GM19025 (cell line): ENCODE results near the gene STRIP2.
"Not testable (repeated sequence)": the region's sequence is repeated elsewhere in the genome, so short reads cannot be mapped to it uniquely, and the experiment has no call there.

Experiments
- ATAC-seq: cut with Tn5 transposase; IDR thresholded peaks from one replicate; pipeline ENCODE4 v1.9.1; 2021; ENCODE audit warnings: mild to moderate bottlenecking, low read depth, moderate library complexity; ENCODE audit not compliant: unreplicated experiment

The STRIP2 gene

DNA sequence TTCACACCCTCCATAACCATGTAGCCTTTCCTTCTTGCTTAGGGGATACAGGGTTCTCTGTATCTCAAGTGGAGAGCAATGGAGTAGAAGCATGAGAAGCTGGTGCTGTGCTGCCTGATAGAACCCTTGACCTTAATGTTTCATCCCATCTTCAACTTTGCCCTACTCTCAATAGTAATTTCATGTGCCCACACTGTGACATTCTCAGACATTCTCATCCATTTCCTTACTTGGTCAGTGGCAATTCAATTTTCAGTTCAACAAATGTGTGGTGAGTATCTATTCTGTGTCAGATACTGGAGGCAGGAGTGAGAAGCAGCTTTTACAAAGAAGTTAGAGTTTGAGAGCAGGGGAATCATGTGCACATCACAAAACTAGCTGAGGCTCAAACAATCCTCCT lies 16.1 kb downstream of the STRIP2 start:
- ATAC-seq, result no peak

- ATAC-seq, result no peak
Observed at GRCh38 chr7:129452589-129453231, 18.5 kb downstream of the STRIP2 start.

- ATAC-seq, result no peak
Observed at GRCh38 chr7:129453510-129454248, 19.4 kb downstream of the STRIP2 start.

DNA sequence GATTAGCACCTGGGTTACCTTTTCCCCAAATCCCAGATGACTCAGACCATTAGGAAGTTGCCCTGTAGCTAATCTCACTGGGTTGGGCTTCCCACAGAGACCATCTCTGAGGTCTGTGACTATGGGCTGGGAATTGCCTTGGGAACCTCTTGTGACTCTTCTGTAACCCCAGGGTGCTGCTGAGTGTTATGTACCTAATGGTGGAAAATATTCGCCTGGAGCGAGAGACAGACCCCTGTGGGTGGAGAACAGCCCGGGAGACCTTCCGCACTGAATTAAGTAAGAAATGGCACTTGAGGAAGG lies 20.0 kb downstream of the STRIP2 start:
- no peak for ATAC-seq

GRCh38 chr7:129456421-129456820 lies 22.2 kb downstream of the STRIP2 start:
- ATAC-seq, result no peak

GRCh38 chr7:129457101-129457500 lies 22.9 kb downstream of the STRIP2 start:
- ATAC-seq, result no peak

GRCh38 chr7:129458171-129458570 lies 23.9 kb downstream of the STRIP2 start:
- no peak for ATAC-seq

DNA sequence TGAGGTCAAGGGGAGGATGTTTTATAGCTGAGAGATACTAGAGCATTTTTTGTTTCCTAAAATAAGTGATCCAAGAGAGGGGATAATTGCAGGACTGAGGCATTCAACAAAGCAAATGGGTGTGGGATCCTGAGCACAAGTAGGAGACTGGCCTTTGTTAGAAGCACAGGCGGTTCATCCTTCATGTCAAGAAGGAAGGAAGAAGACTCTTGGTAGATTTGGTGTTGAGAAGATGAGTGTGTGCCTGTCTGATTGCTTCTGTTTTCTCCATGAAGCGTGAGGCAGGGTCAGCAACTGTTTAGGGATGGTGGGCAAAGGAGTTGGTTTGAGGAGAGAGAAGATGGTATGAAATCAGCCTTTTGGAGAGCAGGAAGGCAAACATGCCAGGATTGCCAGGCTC lies 27.6 kb downstream of the STRIP2 start:
- ATAC-seq, result no peak

DNA sequence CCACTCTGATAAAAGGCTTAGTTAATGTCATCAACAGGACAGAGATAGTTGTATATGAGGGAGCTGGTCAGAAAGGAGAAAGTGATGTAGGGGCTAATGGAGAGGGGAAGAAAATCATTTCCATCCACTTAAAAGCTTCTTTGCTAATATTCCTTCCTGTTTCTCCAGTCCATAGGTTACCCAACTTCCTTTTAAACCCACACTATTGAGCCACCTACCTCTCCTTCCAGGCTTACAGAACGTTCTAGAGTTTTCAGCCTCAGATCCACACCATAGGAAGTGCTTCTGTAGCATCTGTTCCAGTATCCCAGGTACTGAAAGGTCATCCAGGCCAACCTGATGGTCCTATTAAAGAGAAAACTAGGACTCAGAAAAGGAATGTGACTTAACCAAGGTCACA lies 28.2 kb downstream of the STRIP2 start:
- ATAC-seq, result no peak

DNA sequence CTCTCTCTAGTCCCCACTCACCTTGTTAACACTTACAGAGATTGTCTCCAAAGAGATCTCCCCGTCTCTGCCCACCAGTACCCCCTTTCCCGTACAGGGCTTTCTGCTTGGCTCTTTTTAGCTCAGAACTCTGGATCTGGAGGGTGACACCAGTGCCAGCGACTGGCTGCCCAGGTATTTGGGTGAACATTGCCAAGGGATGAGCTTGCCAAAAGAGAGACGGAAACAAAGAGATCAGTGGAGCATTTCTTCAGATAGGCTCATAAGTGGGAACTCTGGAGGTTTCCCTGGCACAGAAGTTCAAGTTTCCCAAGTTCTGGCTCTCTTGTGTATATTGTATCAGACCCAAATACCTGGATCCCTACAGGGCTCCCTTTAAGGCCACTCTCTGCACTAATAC lies 30.0 kb downstream of the STRIP2 start:
- ATAC-seq, result no peak

GRCh38 chr7:129465080-129465479 lies 30.8 kb downstream of the STRIP2 start:
- no peak for ATAC-seq

DNA sequence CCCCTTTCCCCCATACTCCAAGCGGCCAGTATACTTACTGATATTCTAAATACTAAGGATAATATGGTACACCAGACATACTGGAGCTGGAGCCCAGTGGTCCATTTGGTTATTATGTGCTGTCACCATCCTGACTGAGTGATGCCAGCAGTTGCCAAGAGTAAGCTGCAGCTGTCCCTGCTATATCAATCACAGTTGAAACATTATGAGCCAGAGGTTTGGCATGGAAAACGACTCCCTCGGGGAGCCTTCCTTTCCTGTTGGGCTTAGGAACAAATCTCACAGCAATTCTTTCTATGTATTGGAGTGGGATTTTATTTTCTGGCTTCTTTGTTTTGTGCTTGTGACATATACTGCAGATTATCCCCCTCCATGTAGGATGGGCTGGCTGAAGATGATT lies 32.6 kb downstream of the STRIP2 start:
- ATAC-seq, result no peak

- no peak for ATAC-seq
Observed at GRCh38 chr7:129468087-129468486, 33.9 kb downstream of the STRIP2 start.

DNA sequence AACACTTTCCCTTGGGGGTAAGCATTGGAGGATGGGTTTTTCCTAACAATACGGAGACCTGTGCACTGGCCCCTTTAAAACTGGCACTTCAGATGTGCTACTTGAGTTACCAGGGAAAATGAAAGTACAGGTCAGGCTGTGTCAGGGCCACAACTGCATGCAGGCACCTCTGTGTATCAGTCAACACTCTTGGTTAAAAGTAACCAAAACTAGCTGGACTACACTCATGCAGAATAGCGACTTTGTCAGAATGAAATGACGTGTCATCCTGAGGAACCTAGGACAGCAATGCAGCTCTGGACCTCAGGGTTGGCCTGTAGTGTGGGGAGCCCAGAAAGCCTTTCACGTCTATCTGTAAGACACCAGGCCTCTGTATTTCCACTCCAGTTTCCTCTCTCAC lies 34.3 kb downstream of the STRIP2 start:
- no peak for ATAC-seq

GRCh38 chr7:129469930-129470329 lies 35.7 kb downstream of the STRIP2 start:
- ATAC-seq, result no peak

DNA sequence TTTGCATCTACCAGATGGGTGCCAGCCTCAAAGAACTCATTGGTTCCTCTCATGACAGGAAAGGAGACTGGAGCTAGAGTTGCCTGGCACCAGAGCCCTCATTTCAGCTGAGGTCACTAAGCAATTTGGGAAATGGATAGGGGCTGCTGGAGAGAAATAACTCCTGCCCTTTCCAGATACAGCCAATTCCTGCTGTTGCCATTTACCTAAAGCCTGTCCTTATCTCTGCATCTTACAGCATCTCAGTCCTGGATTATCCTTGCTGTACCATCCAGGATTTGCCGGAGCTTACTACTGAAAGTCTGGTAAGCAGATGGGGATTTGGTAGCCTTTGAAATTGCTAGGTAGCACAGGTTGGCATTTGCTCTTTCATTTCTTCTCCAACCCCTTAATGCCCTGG lies 36.2 kb downstream of the STRIP2 start:
- ATAC-seq, result no peak

DNA sequence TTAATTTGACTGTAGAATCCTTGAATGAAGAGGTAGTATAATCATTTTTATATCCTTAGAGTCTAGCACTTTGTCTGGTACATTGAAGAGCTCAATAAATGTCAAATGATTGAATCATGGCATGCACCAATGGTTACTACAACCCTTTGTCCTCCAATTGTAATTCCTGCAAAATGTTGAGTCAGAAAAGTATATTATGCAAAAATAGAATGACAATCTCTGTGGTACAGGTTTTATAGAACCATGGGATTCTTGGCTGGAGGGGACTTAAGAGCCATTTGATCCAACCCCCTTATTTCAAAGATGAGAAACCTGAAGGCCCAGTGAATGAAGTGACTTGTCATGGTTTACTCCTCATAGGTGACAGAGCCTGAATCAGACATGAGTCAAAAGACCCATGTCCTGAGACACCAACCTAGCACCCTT lies 37.2 kb downstream of the STRIP2 start:
- no peak for ATAC-seq

DNA sequence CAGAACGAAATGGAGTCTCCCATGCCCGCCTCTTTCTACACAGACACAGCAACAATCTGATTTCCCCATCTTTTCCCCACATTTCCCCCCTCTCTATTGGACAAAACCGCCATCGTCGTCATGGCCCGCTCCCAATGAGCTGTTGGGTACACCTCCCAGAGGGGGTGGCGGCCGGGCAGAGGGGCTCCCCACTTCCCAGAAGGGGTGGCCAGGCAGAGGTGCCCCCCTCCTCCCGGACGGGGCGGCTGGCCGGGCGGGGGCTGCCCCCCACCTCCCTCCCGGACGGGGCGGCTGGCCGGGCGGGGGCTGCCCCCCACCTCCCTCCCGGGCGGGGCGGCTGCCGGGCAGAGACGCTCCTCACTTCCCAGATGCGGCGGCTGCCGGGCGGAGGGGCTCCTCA lies 41.7 kb downstream of the STRIP2 start:
- not testable (repeated sequence) for ATAC-seq

GRCh38 chr7:129476398-129476797 lies 42.2 kb downstream of the STRIP2 start:
- not testable (repeated sequence) for ATAC-seq

DNA sequence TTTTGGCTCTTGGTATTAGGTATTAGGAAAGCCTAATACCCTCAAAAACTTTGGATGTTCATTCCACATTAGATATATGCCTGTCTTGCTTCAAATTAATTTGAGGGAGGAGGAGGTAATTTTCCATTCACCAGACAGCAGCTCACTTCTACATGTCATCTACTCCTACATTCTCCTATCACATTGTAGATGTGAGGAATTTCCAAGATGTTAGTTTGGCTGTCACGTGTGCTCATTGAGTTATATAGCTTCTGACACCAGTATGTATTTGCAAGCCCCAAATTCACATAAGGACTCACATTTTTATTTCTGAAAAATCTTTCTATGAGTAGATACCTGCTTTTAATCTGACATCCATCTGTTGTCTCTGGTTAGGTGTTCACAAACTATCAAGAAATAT lies 45.6 kb downstream of the STRIP2 start:
- ATAC-seq, result no peak

- ATAC-seq, result no peak
Observed at GRCh38 chr7:129480674-129481363, 46.6 kb downstream of the STRIP2 start.

DNA sequence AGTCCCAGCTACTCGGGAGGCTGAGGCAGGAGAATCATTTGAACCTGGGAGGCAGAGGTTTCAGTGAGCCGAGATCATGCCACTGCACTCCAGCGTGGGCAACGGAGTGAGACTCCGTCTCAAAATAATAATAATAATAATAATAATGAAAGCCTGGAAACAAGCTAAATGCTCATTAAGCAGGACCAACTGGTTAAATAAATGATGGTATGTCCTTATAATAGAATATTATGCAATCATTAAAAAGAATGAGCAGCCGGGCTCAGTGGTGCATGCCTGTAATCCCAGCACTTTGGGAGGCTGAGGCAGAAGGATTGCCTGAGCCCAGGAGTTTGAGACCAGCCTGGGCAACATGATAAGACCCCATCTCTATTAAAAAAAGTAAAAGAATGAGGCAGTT lies 47.1 kb downstream of the STRIP2 start:
- ATAC-seq, result not testable (repeated sequence)
